AG09309 (cell line): ENCODE data around the gene DOCK9.

Source experiments
- DNase-seq: peaks from one replicate; pipeline ENCODE4 v3.0.0-alpha.2; 2010; ENCODE audit warnings: low read depth
- H3K4me3 ChIP-seq: 2 replicates; pipeline ENCODE4 v1.5.1; 2011; ENCODE audit warnings: mild to moderate bottlenecking, low read depth, low read length, moderate library complexity; ENCODE audit not compliant: control insufficient read depth
- CTCF ChIP-seq: IDR thresholded peaks from 2 replicates; pipeline ENCODE4 v1.5.1; 2011; ENCODE audit warnings: mild to moderate bottlenecking, low read depth, low read length, inconsistent platforms; ENCODE audit not compliant: insufficient read depth, control insufficient read depth; ENCODE audit errors: missing control alignments

The DOCK9 gene

GRCh38 chr13:98913741-98914140 lies 64.1 kb downstream of the DOCK9 start:
- TF ChIP-seq CTCF = no peak
- DNase-seq = no peak
- no peak overlapping the region for H3K4me3 ChIP-seq

GRCh38 chr13:98912846-98913245 lies 65.0 kb downstream of the DOCK9 start:
- H3K4me3 ChIP-seq = no peak overlapping the region
- TF ChIP-seq CTCF = no peak
- no peak for DNase-seq

- DNase-seq = peak; percentile 35
- H3K4me3 ChIP-seq = no peak overlapping the region
Observed at GRCh38 chr13:98910501-98910951, 67.3 kb downstream of the DOCK9 start.

GRCh38 chr13:98909016-98909415 lies 68.8 kb downstream of the DOCK9 start:
- DNase-seq = no peak
- H3K4me3 ChIP-seq = no peak overlapping the region
- no peak for TF ChIP-seq CTCF

More at GRCh38 chr13:98910501-98910951, 67.3 kb downstream of the DOCK9 start:
- TF ChIP-seq CTCF = no peak

- TF ChIP-seq CTCF = no peak
- no peak for DNase-seq
- no peak overlapping the region for H3K4me3 ChIP-seq
Observed at GRCh38 chr13:98906746-98907502, 70.9 kb downstream of the DOCK9 start.

GRCh38 chr13:98905199-98905598 lies 72.7 kb downstream of the DOCK9 start:
- H3K4me3 ChIP-seq = no peak overlapping the region
- no peak for TF ChIP-seq CTCF
- DNase-seq = no peak
